ENCODE measurements around the gene PAPOLB. TPM values are rescaled to one million over a fixed set of nuclear protein-coding genes. Genes with fewer than 3 reads are reported as not detected.

Gene PAPOLB
- total and polyA plus RNA-seq, 2 of the 8 experiments (the other 6 are each of a cell fraction or from before 2014, with no cell fraction given): 0.02 to 0.15 TPM

DNA sequence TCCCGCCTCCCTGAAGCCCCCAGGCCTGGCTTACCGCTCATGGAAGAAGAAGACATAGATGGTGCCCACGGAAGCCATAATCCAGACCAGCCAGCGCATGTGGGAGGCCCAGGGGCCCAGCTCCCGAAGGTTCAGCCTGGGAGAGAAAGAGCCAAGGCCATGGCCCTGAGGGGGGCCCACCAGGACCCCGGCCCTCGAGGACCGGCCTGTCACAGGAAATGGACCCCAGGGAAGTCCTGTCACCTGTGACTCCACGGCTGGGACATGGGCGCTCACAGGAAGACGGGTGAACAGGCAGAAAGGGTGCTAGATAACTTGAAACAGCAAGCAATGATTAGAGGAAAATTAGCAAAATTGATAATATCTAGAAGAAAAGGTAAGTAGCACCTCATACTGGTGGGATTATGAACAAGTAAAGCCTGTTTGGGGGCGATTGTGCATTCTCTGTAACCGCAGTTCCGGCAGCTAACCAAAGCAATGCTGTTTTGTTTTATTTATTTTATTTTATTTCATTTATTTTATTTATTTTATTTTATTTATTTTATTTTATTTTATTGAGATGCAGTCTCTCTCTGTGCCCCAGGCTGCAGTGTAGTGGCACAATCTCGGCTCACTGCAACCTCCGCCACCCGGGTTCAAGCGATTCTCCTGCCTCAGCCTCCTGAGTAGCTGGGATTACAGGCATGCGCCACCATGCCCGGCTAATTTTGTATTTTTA is 49.4 kb upstream of the PAPOLB start:
- DNase-seq (ENCODE audit: low read depth in 1 of 2, low spot score in 2 of 2) (no peak), FAIRE-seq (no peak)
- Histone ChIP-seq H3K79me2 (ENCODE audit: control insufficient read depth in 1 of 2, insufficient read depth in 2 of 2, low read length in 2 of 2) (no peaks in the 10 kb centered on the region), H3K18ac (ENCODE audit: extremely low read depth, low read length) (no peak overlapping the region), H3K4me1 (replicated peaks in 1 of 4; ENCODE audit: control insufficient read depth in 3 of 4, insufficient read depth in 4 of 4, low read length in 3 of 4) (no peaks in the 10 kb centered on the region), H3K27me3 (replicated peaks in 1 of 4; ENCODE audit: control insufficient read depth in 3 of 4, extremely low read depth in 1 of 4, insufficient read depth in 3 of 4, low read length in 3 of 4) (no peaks in the 10 kb centered on the region), H3K27ac (ENCODE audit: low read depth, low read length) (no peak overlapping the region), H4K8ac (ENCODE audit: extremely low read depth, insufficient read depth, low read length) (no peak overlapping the region), H2AK5ac (ENCODE audit: low read depth, low read length) (no peak overlapping the region), H2AFZ (ENCODE audit: low read length) (no peak overlapping the region), H2BK12ac (ENCODE audit: low read depth, low read length) (no peak overlapping the region), H3K9me3 (ENCODE audit: insufficient read depth in 2 of 2, low read depth in 1 of 2, low read length in 1 of 2) (peaks cover 4 to 12% of the 10 kb centered on the region in 2 experiments; a peak in 2 of 4 replicates), H2BK120ac (replicated peaks; ENCODE audit: low read depth, low read length) (no peak overlapping the region), H3K79me1 (ENCODE audit: low read depth, low read length) (no peaks in the 10 kb centered on the region), H3K4me3 (ENCODE audit: extremely low read depth in 1 of 4, insufficient read depth in 2 of 4, low read depth in 3 of 4, low read length in 4 of 4) (no peak overlapping the region), H4K5ac (ENCODE audit: insufficient read length, low read depth, low read length) (no peak overlapping the region), H3K23me2 (ENCODE audit: low read depth, low read length) (no peaks in the 10 kb centered on the region), H3K4ac (replicated peaks; ENCODE audit: insufficient read length, low read depth, low read length) (no peak overlapping the region), H3K4me2 (ENCODE audit: insufficient read depth in 1 of 2, low read depth in 2 of 2, low read length in 2 of 2) (no peak overlapping the region), H2BK20ac (ENCODE audit: low read length) (no peak overlapping the region), H3K14ac (ENCODE audit: insufficient read length) (no peak overlapping the region), H2BK15ac (ENCODE audit: low read length) (no peak overlapping the region), H3K36me3 (ENCODE audit: control insufficient read depth in 2 of 4, insufficient read depth in 4 of 4, low read length in 3 of 4) (no peaks in the 10 kb centered on the region), H3K56ac (replicated peaks; ENCODE audit: insufficient read length, low read depth, low read length) (no peak overlapping the region), H3K23ac (ENCODE audit: insufficient read length) (no peak overlapping the region), H4K20me1 (replicated peaks in 1 of 2; ENCODE audit: control insufficient read depth in 1 of 2, insufficient read depth in 2 of 2, low read length in 2 of 2) (no peaks in the 10 kb centered on the region), H3K9ac (replicated peaks in 1 of 4; ENCODE audit: extremely low read depth in 1 of 4, low read depth in 3 of 4, low read length in 3 of 4) (no peak overlapping the region), H4K91ac (replicated peaks; ENCODE audit: insufficient read length, low read length) (no peak overlapping the region), H2BK5ac (ENCODE audit: low read depth, low read length) (no peak overlapping the region)
- ChIA-PET CTCF (ENCODE audit: partially characterized antibody) (interaction anchor here (0.8 to 1.5 kb wide), 2 partner anchors 9 to 10 kb away, joined by 3 read pairs; no protein-coding TSS in a partner anchor), POLR2A (ENCODE audit: partially characterized antibody) (no interaction called here)
- TF ChIP-seq PHF8 (conservative IDR thresholded peaks at IDR 0.05; ENCODE audit: low read depth, low read length) (no peak), NRF1 (IDR thresholded peaks at IDR 0.05; ENCODE audit: low read depth, low read length) (no peak)
- WGBS, 2 experiments (ENCODE audit: extremely low coverage in 1 of 2, insufficient coverage in 1 of 2, insufficient read length in 1 of 2, insufficient replicate concordance in 2 of 2, low coverage in 1 of 2, low lambda C conversion rate in 2 of 2, missing lambda C conversion rate in 1 of 2): 92% methylated on average over 20 of the region's 20 CpGs; no CpG with 5 or more reads in 1 of the 2 experiments

Measured in H1 (cell line).